Natural killer cell treated with Interleukin-12 subunit alpha and Interleukin-12 subunit beta and Interleukin-15 and Interleukin-18, amount 100 ng/mL, for 72 hours (primary cell): ENCODE measurements around the gene TMEM141. TPM values are rescaled to one million over a fixed set of nuclear protein-coding genes. Genes with fewer than 3 reads are reported as not detected.

Experiments used
- ATAC-seq, 2 donors: fragments of 150-1000 bp; cut with Tn5 transposase in 1 of 2; sonication (Bioruptor Pico), chemical (Tn5 transposase) in 1 of 2; 2 replicates each; pipeline ENCODE4 v1.10.0; 2021
- DNase-seq: peaks from one replicate; pipeline ENCODE4 v3.0.0; 2022; ENCODE audit warnings: low spot score
- H3K27ac Mint-ChIP-seq, 2 donors: 1 replicate in 1 of 2; 2 replicates in 1 of 2; pipeline ENCODE4 v1.8.0; 2022; ENCODE audit warnings: mixed read lengths in 2 of 2, mild to moderate bottlenecking in 1 of 2, moderate library complexity in 1 of 2
- H3K27me3 Mint-ChIP-seq, 2 donors: 1 replicate in 1 of 2; 2 replicates in 1 of 2; pipeline ENCODE4 v1.8.0; 2022; ENCODE audit warnings: mixed read lengths in 2 of 2
- H3K36me3 Mint-ChIP-seq: one replicate; pipeline ENCODE4 v1.8.0; 2022; ENCODE audit warnings: mixed read lengths
- H3K4me1 Mint-ChIP-seq, 2 donors: 1 replicate in 1 of 2; 2 replicates in 1 of 2; pipeline ENCODE4 v1.8.0; 2022; ENCODE audit warnings: low read depth in 2 of 2, mixed read lengths in 2 of 2, mild to moderate bottlenecking in 1 of 2
- H3K4me3 Mint-ChIP-seq: one replicate; pipeline ENCODE4 v1.8.0; 2022; ENCODE audit warnings: mixed read lengths
- H3K9me3 Mint-ChIP-seq: 2 replicates; pipeline ENCODE4 v1.8.0; 2022; ENCODE audit warnings: mixed read lengths
- total RNA-seq, 2 donors: library from RNA; stranded (reverse); gene quantifications; one replicate each; pipeline ENCODE4 v1.2.3, GENCODE V29; 2022

The TMEM141 gene
- total RNA-seq, 2 donors from 2014 or later = 31.9 to 50.5 TPM

GRCh38 chr9:136814725-136815421, 23.7 kb downstream of the TMEM141 start:
- Mint-ChIP-seq H3K36me3 (peaks cover 21% of the 10 kb centered on the region), H3K27me3 (no peaks in the 10 kb centered on the region), H3K27ac (no peak overlapping the region), H3K4me1 (peaks cover 31 to 36% of the 10 kb centered on the region in 2 donors), H3K4me3 (no peak overlapping the region), H3K9me3 (no peaks in the 10 kb centered on the region)
- DNase-seq (peak; percentile 49), ATAC-seq (no peak)

GRCh38 chr9:136815422-136815782, 24.3 kb downstream of the TMEM141 start:
- Mint-ChIP-seq H3K36me3 (peaks cover 21% of the 10 kb centered on the region), H3K27me3 (no peaks in the 10 kb centered on the region), H3K4me3 (no peak overlapping the region), H3K9me3 (no peaks in the 10 kb centered on the region), H3K4me1 (peaks cover 28 to 32% of the 10 kb centered on the region in 2 donors), H3K27ac (no peak overlapping the region)
- DNase-seq = peak; percentile 26
- no peak for ATAC-seq

GRCh38 chr9:136820971-136821825, 30.1 kb downstream of the TMEM141 start:
- Mint-ChIP-seq H3K4me1 (peaks cover 6% of the 10 kb centered on the region in 2 donors), H3K4me3 (peak overlapping the region; percentile 27), H3K27ac (no peak overlapping the region), H3K9me3 (no peaks in the 10 kb centered on the region), H3K36me3 (peaks cover 5% of the 10 kb centered on the region), H3K27me3 (no peaks in the 10 kb centered on the region)
- ATAC-seq (peak in 1 of 2 donors; percentile 69), DNase-seq (peak; percentile 59)

- peak; percentile 22 for DNase-seq
- H3K27ac Mint-ChIP-seq = no peak overlapping the region
- peaks cover 6% of the 10 kb centered on the region in 2 donors for H3K4me1 Mint-ChIP-seq
- no peaks in the 10 kb centered on the region for H3K9me3 Mint-ChIP-seq
- no peak for ATAC-seq
- no peak overlapping the region for H3K4me3 Mint-ChIP-seq
- peaks cover 2% of the 10 kb centered on the region for H3K36me3 Mint-ChIP-seq
- no peaks in the 10 kb centered on the region for H3K27me3 Mint-ChIP-seq
These were observed 30.8 kb downstream of the TMEM141 start for GRCh38 chr9:136821826-136822544.

- Mint-ChIP-seq H3K36me3 (no peaks in the 10 kb centered on the region), H3K27ac (no peak overlapping the region), H3K4me3 (no peak overlapping the region), H3K27me3 (no peaks in the 10 kb centered on the region), H3K4me1 (peaks cover 6% of the 10 kb centered on the region in 2 donors), H3K9me3 (no peaks in the 10 kb centered on the region)
- no peak for ATAC-seq
- peak; percentile 60 for DNase-seq
These were observed 32.2 kb downstream of the TMEM141 start for GRCh38 chr9:136823136-136824046.

- Mint-ChIP-seq H3K4me3 (no peak overlapping the region), H3K27me3 (no peaks in the 10 kb centered on the region), H3K27ac (no peak overlapping the region), H3K9me3 (no peaks in the 10 kb centered on the region), H3K36me3 (no peaks in the 10 kb centered on the region), H3K4me1 (peaks cover 6% of the 10 kb centered on the region in 2 donors)
- ATAC-seq (no peak), DNase-seq (peak; percentile 42)
These were observed 33.5 kb downstream of the TMEM141 start for GRCh38 chr9:136824496-136825225.

- peak; percentile 59 for DNase-seq
- Mint-ChIP-seq H3K4me3 (no peak overlapping the region), H3K4me1 (peaks cover 6% of the 10 kb centered on the region in 2 donors), H3K36me3 (no peaks in the 10 kb centered on the region), H3K9me3 (no peaks in the 10 kb centered on the region), H3K27me3 (no peaks in the 10 kb centered on the region), H3K27ac (no peak overlapping the region)
- no peak for ATAC-seq
These were observed 34.4 kb downstream of the TMEM141 start for GRCh38 chr9:136825295-136826187.

GRCh38 chr9:136826188-136826541, 35.0 kb downstream of the TMEM141 start:
- H3K27ac Mint-ChIP-seq = no peak overlapping the region
- no peaks in the 10 kb centered on the region for H3K36me3 Mint-ChIP-seq

GRCh38 chr9:136826703-136827582, 35.8 kb downstream of the TMEM141 start:
- peak; percentile 57 for DNase-seq
- ATAC-seq = no peak
- Mint-ChIP-seq H3K4me1 (no peaks in the 10 kb centered on the region), H3K4me3 (no peak overlapping the region), H3K9me3 (no peaks in the 10 kb centered on the region), H3K27ac (no peak overlapping the region), H3K27me3 (no peaks in the 10 kb centered on the region), H3K36me3 (no peaks in the 10 kb centered on the region)

More at GRCh38 chr9:136826188-136826541, 35.0 kb downstream of the TMEM141 start:
- ATAC-seq (no peak), DNase-seq (peak; percentile 54)
- Mint-ChIP-seq H3K9me3 (no peaks in the 10 kb centered on the region), H3K4me1 (peaks cover under 1% of the 10 kb centered on the region in 2 donors), H3K4me3 (no peak overlapping the region), H3K27me3 (no peaks in the 10 kb centered on the region)

GRCh38 chr9:136827794-136828473, 36.8 kb downstream of the TMEM141 start:
- Mint-ChIP-seq H3K27ac (no peak overlapping the region), H3K4me3 (no peak overlapping the region), H3K9me3 (no peaks in the 10 kb centered on the region), H3K27me3 (no peaks in the 10 kb centered on the region), H3K36me3 (no peaks in the 10 kb centered on the region), H3K4me1 (no peaks in the 10 kb centered on the region)
- peak; percentile 34 for DNase-seq
- ATAC-seq = no peak
